Glomerular endothelial cell (primary cell): ENCODE data around the gene ATXN10. TPM values are rescaled to one million over a fixed set of nuclear protein-coding genes. Genes with fewer than 3 reads are reported as not detected.

Source experiments
- DNase-seq: peaks from one replicate; pipeline ENCODE4 v3.0.0-alpha.2; 2011; ENCODE audit warnings: low read depth, low spot score; ENCODE audit errors: extremely low read depth
- total RNA-seq: library from RNA; depleted of rRNA; stranded (reverse); fragments of >200 nt; gene quantifications from 2 replicates; pipeline ENCODE4 v1.2.3, GENCODE V29; 2015

The ATXN10 gene
- total RNA-seq, 1 donor from 2014 or later: 112 TPM

GRCh38 chr22:45869340-45869847 lies 197.8 kb downstream of the ATXN10 start:
- no peak for DNase-seq

- no peak for DNase-seq
Measured at GRCh38 chr22:45870011-45870410, 198.4 kb downstream of the ATXN10 start.

DNA sequence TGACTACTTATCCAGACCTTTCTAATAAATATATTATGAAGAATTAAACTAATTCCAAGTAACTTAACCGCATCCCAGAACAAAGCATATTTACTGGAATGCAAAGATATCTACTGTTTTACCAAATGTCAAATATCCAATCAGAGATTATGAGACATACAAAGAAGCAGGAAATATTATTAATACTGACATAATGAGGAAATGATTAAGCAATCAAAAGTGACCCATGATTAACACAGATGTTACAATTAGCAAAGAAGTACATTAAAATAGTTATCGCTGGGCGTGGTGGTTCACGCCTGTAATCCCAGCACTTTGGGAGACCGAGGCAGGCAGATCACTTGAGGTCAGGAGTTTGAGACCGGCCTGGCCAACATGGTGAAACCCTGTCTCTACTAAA lies 200.1 kb downstream of the ATXN10 start:
- DNase-seq: no peak

DNA sequence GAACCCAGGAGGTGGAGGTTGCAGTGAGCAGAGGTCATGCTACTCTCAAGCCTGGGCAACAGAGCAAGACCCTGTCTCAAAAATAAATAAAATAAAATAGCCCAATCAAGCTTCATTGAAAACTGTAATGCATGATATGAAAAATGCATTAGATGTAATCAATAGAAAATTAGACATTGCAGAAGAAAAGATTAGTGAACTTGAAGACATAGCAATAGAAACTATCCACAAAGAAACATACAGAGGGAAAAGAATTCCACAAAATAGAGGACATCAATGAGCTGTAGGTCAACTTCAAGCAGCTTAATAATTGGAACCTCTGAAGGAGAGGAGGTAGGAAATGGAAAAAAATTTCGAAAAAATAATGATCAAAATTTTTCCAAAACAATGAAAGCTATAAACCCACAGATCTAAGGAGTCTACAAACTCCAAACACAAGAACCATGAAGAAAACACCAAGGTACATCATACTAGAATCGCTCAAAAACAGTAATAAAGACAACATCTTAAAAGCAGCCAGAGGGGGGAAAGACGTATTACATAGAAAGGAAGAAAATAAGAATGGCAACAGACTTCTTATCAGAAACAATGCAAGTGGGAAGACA lies 201.1 kb downstream of the ATXN10 start:
- no peak for DNase-seq

- DNase-seq: no peak
Measured at GRCh38 chr22:45876136-45877035, 204.8 kb downstream of the ATXN10 start.

- no peak for DNase-seq
Measured at GRCh38 chr22:45877036-45877380, 205.4 kb downstream of the ATXN10 start.

DNA sequence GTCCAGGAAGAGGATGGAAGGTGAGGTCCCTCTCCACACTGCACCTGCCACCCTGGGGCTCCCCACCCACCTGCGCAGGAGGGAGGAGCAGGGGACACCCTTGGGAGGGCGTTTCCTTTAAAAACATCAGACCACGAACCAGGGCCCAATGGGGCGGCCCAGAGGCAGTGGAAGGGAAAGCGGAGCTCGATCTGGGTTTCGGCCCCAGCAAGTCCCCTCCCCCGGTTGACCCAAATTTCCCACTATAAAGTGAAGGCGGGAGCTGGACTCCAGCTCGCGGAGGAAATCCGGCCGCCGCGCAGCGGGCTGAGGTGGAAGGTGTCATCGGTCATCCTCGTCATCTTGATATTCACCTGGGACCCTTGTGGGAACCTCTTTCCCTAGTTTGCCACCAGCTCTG lies 206.0 kb downstream of the ATXN10 start:
- DNase-seq: no peak

- DNase-seq: no peak
Measured at GRCh38 chr22:45878051-45878781, 206.6 kb downstream of the ATXN10 start.

DNA sequence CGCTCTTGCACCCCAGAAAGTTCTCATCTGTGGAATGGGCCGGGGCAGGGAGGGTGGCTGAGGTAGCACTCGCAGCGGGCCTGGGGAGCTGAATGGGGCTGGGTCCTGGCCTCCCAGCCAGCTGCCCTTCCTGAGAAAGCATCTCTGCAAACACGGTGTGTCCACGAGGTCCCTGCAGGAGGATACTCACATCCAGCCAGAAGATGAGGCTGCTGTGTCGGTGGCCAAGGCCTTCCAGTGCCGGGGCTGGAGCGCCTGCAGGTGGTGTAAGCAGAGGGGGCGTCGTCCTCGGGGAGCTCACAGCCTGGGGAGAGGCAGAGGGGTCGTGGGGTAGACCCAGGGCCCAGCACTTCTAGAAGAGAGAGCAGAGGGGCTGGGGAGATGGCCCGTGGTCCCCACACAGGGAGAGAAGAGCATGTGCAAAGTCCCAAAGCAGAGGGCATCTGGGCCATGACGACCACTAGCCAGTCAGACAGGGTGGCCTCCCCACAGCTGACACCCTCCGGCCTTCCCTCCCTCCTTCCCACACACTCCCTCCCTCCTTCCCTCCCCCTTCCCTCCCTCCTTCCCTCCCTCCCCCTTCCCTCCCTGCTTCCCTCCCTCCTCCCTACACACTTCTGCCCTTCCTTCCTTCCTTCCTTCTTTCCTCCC lies 207.4 kb downstream of the ATXN10 start:
- no peak for DNase-seq

DNA sequence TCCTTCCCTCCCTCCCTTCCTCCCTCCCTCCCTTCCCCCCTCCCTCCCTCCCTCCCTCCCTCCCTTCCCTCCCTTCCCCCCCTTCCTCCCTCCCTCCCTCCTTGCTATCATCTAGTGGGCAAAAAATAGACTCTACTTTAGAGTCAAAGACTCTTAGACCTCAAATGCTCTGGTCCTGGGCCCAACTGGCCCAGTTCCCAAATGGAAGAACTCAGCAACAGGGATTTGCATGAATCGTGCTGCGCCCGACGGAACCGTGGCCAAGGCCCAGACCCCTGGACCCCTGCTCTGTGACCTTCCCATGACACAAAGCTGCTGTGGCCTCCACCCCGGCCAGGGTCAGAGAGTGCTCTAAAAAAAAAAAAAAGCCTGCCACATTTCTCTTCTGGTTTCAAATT lies 207.9 kb downstream of the ATXN10 start:
- DNase-seq: no peak

DNA sequence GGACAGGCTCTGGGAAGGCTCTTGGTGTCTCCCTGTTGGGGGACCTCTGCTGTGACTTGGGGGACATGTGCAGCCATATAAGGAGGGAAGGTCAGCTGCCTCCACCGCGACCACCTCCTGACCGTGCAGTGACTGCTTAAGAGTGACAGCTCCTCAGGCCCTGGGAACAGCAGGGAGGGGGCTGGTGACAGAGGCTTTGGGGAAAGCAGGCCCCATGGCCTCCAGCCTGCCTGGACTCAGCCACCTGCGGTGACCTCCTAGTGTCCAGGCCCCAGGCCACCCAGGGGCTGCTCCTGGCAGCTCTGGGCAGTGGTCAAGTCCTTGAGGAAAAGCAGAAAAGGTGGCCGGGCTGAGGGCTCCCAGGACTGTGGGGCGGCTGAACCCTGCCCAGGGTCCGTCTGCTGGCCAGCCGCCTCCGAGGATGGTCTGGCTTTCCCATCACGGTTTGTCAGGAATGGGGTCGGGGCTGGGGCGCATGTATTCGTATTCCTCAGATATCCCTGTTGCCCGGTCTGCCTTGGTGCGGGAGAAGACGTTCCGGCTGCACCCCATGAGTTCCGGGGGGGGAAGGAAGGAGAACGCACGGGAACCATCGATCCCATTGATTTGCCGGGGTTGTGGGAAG lies 208.6 kb downstream of the ATXN10 start:
- DNase-seq: no peak

GRCh38 chr22:45880716-45881523 lies 209.3 kb downstream of the ATXN10 start:
- DNase-seq: no peak

DNA sequence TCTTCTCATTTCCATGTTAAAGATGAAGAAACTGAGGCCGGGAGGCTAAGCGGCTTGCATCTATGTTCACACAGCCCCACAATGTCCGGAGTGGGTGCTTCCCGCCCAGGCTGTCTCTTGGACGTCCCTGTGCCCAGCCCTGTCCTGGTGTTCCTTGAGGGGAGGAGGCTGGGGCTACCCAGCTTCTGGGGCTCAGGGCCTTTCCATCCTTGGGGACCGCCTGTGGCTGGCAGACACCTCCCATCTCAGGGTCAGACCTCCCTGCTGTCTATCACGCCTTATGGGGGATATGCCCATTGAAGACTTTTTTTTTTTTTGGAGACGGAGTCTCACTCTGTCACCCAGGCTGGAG lies 209.9 kb downstream of the ATXN10 start:
- no peak for DNase-seq

- DNase-seq: no peak
Measured at GRCh38 chr22:45882881-45883810, 211.5 kb downstream of the ATXN10 start.

DNA sequence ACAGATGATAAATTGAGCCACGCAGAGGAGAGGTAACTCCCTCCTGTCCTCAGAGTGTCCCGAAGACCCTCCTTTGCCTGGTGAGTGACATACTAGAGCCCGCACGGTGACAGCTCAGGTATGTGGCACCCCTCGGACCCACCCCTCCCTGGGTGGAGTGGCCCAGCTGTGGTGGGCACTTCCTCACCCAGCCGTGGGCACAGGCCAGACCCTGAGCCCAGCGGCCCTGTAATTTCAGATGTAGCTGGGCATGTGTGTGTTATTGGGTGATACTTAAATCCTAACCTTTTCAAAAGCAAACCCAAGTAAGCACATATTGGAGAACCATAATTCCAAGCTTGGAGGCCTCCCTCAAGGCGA lies 212.2 kb downstream of the ATXN10 start:
- DNase-seq: no peak

GRCh38 chr22:45884201-45885062 lies 212.8 kb downstream of the ATXN10 start:
- no peak for DNase-seq

DNA sequence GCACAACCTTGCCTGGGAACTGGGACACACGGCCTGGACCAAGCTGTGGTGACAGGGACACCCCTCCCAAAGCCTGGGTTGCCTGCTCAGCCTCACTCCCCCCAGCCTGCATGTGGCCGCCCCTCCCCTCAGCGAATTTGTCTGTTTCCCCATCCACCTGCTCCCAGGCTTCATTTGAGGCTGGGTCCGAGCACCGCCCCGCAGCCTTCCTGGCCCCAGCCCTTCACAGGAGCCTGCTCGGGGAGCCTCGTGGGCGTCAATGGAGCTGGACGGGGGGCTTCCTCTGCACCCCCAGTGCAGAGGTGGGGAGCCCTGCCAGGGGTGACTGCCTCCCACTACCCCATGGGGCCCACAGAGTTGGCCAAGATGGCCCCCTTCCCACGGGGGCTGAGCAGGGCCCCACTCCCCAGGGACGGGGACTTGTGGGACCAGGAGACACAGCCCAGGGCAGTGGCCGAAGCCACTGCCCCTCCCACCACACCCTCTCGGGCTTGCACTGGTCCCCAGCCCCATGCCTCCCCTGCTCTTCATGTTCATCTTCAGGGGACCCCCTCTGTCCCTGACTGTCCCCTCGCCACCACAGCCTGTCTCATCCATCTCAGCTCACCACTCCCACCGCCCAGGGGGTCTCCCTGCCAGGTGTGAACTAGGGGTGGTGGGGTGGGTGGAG lies 213.7 kb downstream of the ATXN10 start:
- DNase-seq: no peak
